ENCODE data around the gene TCF4.

GRCh38 chr18:55449412-55450140 is 138.4 kb downstream of the TCF4 start:
- TF ChIP-seq CHD2 (IDR thresholded peaks at IDR 0.05; ENCODE audit: low read length, partially characterized antibody) (no peak), CTCF (IDR thresholded peaks at IDR 0.05) (no peak), ELF1 (IDR thresholded peaks at IDR 0.05) (no peak), YY1 (IDR thresholded peaks at IDR 0.05; ENCODE audit: low read depth) (no peak), MXI1 (IDR thresholded peaks at IDR 0.05; ENCODE audit: low read depth, low read length) (no peak), USF2 (IDR thresholded peaks at IDR 0.05; ENCODE audit: borderline replicate concordance, low read depth, low read length) (no peak), RAD21 (IDR thresholded peaks at IDR 0.05; ENCODE audit: low read length) (no peak), MAX (IDR thresholded peaks at IDR 0.05; ENCODE audit: low read depth) (no peak), GABPA (IDR thresholded peaks at IDR 0.05; ENCODE audit: low read depth) (no peak), POLR2AphosphoS5 (IDR thresholded peaks at IDR 0.05; ENCODE audit: low read depth, low read length) (no peak), REST (IDR thresholded peaks at IDR 0.05; ENCODE audit: low read depth, low read length) (no peak), EZH2phosphoT487 (IDR thresholded peaks at IDR 0.05; ENCODE audit: borderline replicate concordance, low read depth) (no peak), EP300 (IDR thresholded peaks at IDR 0.05; ENCODE audit: borderline replicate concordance in 1 of 2, low read depth in 1 of 2, low read length in 1 of 2) (no peak), NFIC (IDR thresholded peaks at IDR 0.05; ENCODE audit: borderline replicate concordance) (no peak)
